Stomach (tissue), 4 donors: ENCODE data around the gene FGF7.

ENCODE experiments used
- EP300 ChIP-seq: sonication (generic); formaldehyde crosslinking; IDR thresholded peaks from one replicate; pipeline ENCODE4 v1.6.1; 2017; ENCODE audit warnings: antibody characterized with exemption
- TF ChIP-seq, protein P1 (sequence below), 7 experiments: fragments of 450-650 bp in 4 of 7; fragments of 200-600 bp in 3 of 7; sonication (generic) in 3 of 7; IDR thresholded peaks; one replicate each; pipeline ENCODE4 v1.5.1; 2016 to 2019; ENCODE audit warnings: antibody characterized with exemption in 7 of 7, control low read depth in 2 of 7, mild to moderate bottlenecking in 1 of 7

DNA sequence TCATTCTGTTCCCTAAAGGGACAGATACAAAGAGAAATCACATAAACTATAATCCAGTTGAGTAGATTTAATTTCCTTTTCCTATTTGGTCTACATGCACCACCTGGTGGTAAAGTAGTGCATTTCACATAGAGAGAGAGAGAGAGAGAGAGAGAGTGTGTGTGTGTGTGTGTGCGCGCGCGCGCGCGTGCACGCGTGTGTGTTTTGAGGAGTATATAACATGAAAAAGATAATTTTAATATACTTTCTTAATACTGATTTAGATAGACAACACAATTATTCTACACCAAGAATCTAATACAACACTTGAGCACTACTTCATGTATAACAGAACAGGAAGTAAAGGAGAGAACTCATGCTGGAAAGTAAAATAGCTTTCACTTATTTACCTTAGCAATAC lies 1.1 kb upstream of the FGF7 start:
- TF ChIP-seq, protein P1, sequence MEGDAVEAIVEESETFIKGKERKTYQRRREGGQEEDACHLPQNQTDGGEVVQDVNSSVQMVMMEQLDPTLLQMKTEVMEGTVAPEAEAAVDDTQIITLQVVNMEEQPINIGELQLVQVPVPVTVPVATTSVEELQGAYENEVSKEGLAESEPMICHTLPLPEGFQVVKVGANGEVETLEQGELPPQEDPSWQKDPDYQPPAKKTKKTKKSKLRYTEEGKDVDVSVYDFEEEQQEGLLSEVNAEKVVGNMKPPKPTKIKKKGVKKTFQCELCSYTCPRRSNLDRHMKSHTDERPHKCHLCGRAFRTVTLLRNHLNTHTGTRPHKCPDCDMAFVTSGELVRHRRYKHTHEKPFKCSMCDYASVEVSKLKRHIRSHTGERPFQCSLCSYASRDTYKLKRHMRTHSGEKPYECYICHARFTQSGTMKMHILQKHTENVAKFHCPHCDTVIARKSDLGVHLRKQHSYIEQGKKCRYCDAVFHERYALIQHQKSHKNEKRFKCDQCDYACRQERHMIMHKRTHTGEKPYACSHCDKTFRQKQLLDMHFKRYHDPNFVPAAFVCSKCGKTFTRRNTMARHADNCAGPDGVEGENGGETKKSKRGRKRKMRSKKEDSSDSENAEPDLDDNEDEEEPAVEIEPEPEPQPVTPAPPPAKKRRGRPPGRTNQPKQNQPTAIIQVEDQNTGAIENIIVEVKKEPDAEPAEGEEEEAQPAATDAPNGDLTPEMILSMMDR (IDR thresholded peaks at IDR 0.05) = peak in 5 of 7 experiments; percentile 68 to 94 (median 84)
- TF ChIP-seq EP300 = no peak
